GM19099 (cell line): ENCODE data around the gene PUS7.

Experiments
- POLR2A ChIP-seq: IDR thresholded peaks from 3 replicates; pipeline ENCODE4 v1.6.1; 2011; ENCODE audit warnings: low read depth; ENCODE audit not compliant: insufficient read length; ENCODE audit errors: extremely low read depth

The PUS7 gene, protein sequence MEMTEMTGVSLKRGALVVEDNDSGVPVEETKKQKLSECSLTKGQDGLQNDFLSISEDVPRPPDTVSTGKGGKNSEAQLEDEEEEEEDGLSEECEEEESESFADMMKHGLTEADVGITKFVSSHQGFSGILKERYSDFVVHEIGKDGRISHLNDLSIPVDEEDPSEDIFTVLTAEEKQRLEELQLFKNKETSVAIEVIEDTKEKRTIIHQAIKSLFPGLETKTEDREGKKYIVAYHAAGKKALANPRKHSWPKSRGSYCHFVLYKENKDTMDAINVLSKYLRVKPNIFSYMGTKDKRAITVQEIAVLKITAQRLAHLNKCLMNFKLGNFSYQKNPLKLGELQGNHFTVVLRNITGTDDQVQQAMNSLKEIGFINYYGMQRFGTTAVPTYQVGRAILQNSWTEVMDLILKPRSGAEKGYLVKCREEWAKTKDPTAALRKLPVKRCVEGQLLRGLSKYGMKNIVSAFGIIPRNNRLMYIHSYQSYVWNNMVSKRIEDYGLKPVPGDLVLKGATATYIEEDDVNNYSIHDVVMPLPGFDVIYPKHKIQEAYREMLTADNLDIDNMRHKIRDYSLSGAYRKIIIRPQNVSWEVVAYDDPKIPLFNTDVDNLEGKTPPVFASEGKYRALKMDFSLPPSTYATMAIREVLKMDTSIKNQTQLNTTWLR

DNA sequence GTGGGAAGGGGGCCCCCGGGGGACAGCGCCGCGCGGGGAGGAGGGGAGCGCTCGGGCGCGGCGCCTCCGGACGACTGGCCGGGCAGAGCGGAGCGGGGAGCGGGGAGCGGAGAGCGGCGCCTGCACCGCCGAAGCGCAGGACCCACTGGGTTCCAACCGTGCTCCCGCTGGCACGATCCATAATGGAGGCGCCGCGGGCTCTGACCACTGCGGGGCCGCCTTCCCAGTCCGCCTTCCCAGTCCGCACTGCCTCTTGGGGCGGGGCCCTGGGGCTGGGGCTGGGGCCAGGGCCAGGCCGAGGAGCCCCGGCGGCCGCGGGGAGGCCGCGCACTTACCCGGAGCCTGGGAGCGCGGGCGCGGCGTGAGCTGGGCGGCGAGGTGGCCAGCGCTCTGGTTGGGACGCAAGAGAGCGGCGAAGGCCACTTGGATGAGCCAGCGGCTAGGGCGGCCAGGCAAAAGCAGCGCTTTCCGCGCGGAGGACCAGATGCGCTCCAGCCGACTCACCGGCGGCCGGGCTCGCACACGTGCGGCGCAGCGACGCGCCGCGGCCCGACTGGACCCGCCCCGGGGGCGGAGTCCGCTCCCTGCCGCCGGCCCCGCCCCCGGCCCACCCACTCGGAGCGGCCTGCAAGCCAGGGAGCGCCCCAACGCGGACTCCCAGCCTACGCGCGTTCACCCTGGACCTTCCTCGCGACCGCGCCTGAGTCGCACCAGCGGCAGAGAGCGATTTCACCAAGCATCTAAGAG is at the start of gene PUS7:
Gene PUS7 (minus strand): TSS at position 555 of the 747 bp plus-strand sequence. CDS start 13,759 bp downstream, outside the sequence.
- peak; percentile 86 for TF ChIP-seq POLR2A

DNA sequence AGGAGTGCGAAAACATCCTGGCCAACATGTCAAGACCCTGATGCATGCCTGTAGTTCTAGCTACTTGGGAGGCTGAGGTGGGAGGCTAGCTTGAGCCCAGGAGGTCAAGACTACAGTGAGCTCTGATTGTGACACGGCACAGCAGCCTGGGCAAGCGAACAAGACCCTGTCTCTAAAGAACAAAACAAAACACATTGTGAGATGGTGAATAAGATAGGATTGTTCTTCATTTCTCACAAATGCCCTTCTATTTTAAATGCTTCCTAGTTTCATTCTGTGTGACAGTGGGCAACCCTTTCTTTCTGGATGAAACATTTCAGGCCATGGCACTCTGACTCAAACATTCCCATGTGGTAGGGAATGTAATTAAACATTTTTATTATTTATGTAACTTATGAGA is 45.8 kb upstream of the PUS7 start:
- no peak for TF ChIP-seq POLR2A

GRCh38 chr7:105567024-105567423 is 45.0 kb upstream of the PUS7 start:
- no peak for TF ChIP-seq POLR2A

DNA sequence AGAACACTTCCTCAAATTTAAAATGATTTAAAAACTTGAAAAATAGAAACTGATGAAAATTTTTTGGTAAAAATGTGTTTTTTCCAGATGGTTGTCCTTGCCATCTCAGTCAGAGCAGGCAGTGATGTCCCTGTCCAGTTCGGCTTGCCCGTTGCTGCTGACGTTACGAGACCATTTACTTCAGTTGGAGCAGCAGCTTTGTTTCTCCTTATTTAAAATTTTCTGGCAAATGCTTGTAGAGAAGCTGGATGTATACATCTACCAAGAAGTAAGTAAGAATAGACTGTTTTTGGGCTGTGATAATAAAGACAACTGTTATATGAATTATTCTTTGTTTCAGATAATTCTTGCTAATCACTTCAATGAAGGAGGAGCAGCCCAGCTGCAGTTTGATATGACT is 43.1 kb upstream of the PUS7 start:
- no peak for TF ChIP-seq POLR2A

DNA sequence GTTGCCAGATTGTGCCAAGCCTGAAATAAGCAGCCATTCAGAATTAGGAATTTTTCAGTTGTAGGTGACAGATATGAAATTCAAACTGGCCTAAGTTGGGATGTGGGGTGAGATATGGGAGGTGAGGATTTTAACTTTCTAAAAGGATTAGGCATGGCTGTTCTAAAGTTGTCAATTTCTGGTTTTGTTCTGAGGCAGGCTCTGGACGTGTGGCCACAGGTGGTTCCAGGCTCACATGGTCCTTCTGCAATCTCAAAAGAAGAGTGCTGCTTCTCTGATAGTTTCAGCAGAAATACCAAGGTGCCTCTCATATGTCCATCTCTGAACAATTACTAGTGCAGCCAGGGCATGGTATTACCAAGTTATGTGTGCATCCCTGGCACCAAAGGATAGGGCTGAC is 37.9 kb upstream of the PUS7 start:
- TF ChIP-seq POLR2A = no peak

GRCh38 chr7:105538339-105538738 is 16.3 kb upstream of the PUS7 start:
- TF ChIP-seq POLR2A = no peak

- no peak for TF ChIP-seq POLR2A
Measured at GRCh38 chr7:105532709-105533460, 10.8 kb upstream of the PUS7 start.

GRCh38 chr7:105531792-105532671 is 10.0 kb upstream of the PUS7 start, which contains the start of gene RINT1:
Gene RINT1, plus strand, starts transcription at chr7:105532201. Its CDS starts 115 bp downstream, at chr7:105532316.
- TF ChIP-seq POLR2A = peak; percentile 99

- no peak for TF ChIP-seq POLR2A
Measured at GRCh38 chr7:105530546-105530945, 8.5 kb upstream of the PUS7 start.

- TF ChIP-seq POLR2A = no peak
Measured at GRCh38 chr7:105530126-105530525, 8.1 kb upstream of the PUS7 start.

- no peak for TF ChIP-seq POLR2A
Measured at GRCh38 chr7:105524840-105525239, 2.8 kb upstream of the PUS7 start.

DNA sequence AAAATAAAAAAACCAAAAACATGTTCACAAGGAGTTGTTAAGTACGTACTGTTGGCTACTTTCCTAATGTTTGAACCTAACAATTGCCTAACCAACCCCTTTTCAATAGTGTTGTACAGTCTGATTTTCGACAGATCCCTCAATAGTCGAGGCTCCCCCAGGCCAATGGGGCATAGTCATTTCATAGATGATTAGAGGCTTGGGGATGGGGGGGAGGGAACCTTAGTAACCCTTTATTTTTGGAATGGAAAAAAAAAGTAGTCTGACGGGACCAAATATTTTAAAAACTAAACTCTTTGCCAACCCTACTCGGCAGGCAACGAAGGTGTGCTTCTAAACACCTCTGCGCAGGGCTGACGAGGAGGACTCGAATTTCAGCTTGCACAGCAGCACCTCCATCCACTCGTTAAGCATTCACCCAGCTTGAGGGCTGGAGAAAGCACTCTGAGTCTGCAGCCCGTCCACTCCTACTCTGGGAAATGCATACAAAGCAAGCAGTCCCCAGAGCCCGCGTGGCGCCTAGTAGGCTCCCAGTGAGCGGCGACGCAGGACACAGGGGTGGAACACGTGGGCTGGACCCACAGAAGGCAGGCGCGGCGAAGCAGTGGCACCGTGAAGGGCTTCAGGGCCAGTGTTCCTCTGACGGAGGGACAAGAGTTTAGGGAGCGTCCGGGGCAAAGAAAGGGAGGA is 899 bp downstream of the PUS7 start:
- TF ChIP-seq POLR2A = no peak

- TF ChIP-seq POLR2A = no peak
Measured at GRCh38 chr7:105519353-105519752, 2.7 kb downstream of the PUS7 start.
